Measurements from ENCODE around the gene MRPL12.
A peak's percentile ranks its signal among the peaks of the same experiment; 100 is the strongest.

MRPL12 gene

DNA sequence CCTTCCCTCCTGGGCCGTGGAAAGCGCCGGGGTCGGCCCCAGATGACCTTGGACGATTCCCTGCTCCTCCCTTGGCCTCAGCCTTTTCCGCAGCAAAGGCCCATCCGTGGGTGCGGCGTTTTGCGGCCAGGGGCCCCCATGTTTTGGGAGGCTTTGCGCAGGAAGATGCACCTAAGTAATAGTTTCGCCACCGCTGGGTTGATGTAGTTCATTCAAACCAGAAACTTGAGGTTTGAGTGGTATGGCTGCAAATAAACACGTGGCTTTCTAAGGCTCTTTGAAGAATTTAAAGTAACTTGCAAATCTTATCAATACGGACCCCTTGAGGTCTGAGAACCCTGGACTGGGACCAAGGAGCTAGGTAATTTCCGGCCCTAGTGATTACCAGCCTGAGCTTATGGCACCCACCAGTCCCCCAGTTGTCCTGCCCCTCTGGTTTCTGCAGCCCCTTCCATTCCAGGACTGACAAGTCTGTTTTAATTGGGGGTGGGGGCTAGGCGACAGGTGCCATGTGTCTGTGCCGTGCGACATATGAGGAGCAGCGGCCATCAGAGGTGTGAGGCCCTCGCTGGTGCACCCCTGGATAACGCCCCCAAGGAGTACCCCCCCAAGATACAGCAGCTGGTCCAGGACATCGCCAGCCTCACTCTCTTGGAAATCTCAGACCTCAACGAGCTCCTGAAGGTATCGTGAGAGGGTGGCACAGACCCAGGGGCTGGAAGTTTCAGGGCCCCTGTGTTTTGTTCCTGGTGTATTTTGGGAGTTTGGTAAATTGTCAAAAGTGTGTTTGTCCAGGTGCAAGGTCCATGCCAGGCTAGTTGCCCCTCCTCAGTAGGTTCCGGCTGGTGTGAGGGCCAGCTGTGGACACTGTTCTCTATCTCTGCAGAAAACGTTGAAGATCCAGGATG, 834 bp downstream of the MRPL12 start:
- no peak for DNase-seq

DNA sequence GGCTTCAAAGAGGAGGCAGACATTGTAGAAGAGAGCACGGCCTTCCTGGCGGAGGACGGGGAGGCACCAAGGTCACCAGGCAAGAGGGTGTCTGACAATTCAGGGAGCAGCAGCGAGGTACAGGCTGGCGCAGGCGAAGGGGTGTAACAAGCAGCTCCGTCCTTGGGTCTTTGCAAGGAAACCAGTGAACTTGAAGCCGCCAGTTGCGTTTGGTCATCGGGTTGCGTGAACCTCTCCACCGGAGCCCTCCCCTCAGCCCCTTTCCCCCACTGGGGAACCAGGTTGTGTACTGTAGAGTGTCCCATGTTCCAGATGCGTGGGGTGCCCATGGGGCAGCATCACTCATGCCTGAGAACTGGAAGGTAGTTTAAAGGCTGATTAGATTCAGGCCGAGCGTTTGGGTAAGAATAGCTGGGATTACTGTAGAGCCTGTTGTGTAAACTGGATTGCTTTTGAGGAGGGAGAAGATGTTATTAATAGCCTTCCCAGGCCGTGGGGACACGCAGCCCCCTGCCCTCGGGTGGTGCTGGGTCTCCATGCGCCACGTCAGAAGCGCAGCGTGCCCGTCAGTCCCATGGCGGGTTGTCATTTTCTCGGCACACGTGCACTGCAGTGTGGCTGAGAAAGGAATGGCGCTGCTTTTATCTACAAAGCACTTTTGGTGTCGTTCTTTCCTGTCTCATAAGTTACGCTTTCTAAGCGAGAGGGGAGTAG, 2.5 kb downstream of the MRPL12 start:
- no peak for DNase-seq

GRCh38 chr17:81706232-81706611, 3.1 kb downstream of the MRPL12 start:
- DNase-seq = no peak

DNA sequence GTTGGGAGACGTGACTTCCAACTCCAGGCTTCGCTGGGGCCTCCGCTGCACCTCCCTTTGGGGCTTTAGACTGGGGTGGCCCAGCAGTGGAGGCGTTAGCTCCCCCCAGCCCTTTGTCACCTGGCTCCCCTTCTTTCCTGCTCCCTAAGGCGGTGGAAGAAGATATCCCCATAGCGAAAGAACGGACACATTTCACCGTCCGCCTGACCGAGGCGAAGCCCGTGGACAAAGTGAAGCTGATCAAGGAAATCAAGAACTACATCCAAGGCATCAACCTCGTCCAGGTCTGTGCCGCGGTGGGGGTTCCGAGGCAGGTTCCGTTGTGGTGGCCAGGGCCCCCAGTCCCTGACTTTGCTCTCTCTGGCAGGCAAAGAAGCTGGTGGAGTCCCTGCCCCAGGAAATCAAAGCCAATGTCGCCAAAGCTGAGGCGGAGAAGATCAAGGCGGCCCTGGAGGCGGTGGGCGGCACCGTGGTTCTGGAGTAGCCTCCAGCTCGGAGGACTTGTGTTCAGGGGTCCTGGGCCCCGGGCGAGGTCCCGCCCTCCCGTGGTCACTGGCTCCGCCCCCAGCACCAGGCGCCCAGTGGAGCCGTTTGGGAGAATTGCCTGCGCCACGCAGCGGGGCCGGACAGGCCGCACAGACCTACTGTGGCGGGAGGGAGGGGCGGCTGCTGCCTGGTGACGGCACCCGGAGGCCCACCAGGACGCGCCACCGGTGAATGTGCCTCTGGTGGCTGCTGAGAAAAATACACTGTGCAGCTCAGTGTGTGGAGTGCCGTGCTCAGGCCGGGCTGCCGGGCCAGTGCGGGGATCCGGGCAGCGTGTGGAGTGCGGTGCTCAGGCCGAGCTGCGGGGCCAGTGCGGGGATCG, 3.8 kb downstream of the MRPL12 start:
- DNase-seq = no peak

DNA sequence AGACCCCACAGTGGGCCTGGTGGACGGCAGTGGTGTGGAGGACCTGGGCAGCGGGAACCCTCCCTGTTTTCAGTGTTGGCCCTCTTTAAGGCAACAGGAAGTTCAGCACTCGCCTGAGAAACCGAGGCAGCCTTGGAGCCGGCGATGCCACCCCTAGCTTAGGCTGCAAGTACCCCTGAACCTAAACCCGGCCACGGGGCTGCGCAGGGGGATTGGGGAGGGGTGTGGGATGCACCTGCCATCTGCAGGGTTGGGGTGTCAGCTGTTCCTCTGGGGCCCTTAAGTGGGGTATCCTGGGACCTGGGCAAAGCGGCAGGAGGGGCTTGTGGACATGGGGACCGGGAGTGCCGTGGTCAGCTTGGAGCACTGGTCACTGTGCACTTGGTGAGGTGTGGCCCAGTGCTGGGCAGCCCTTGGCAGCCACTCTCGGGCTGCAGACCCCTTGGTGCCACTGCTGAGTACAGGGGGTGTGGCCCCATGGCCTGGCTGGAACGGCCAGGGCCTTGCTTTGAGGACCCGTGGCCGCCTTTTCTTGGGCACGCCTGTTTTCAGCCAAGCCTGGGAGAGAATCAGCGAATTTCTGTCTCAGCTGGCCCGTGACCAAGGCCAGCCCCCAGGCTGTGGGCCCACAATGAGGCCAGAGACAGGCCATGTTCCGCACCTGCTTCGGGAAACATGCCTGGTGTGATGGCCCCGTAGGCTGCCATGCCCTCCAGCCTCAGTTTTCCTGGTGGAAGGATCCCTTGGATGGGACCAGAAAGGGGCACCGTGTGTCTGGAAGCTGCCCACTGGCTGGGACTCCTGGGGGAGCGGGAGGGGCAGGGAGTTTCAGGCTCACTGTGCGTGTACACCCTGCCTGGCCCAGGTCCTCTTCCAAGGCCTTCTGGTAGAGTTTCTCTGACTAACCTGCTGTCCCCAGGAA, 4.8 kb downstream of the MRPL12 start:
- no peak for DNase-seq

- no peak for DNase-seq
Observed at GRCh38 chr17:81708739-81709185, 5.6 kb downstream of the MRPL12 start.

- DNase-seq = no peak
Observed at GRCh38 chr17:81710514-81711308, 7.5 kb downstream of the MRPL12 start.

DNA sequence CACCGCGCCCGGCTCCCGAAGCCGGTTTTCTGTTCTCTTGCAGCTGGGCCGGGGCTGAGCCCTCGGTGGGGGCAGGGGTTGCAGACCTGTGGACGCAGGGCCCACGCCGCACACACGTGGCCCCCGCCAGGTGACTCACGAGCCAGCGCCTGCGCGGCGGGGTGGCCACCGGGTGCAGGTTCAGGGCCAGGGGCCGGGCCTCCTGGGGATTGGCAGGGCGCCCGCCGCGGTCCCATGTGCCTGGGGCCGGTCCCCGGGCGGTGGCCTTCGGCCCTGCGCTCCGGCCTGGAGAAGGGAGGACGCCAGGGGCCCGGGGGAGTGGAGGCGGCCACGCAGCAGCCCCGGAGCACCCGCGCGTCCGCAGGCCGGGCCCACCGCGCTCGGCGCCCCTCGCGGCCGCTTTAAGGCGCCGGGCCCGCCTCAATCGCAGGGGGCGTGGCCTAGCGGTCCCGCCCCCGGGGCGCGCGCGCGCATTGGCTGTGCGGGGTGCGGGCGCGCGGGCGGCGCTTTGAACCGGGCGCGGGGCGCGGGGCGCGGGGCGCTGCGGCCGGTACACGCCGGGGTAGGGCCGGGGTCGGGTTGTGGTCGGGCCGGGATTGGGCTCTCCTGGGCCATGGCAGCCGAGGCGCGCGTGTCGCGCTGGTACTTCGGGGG, 8.8 kb downstream of the MRPL12 start, which contains the start of gene SLC25A10:
Gene SLC25A10 (plus strand): TSS at position 471 of the 654 bp plus-strand sequence. CDS start 143 bp downstream, at position 614.
- DNase-seq = peak; percentile 85

GRCh38 chr17:81712468-81713003, 9.4 kb downstream of the MRPL12 start:
- no peak for DNase-seq

- DNase-seq = no peak
Observed at GRCh38 chr17:81713004-81713555, 9.9 kb downstream of the MRPL12 start.

DNA sequence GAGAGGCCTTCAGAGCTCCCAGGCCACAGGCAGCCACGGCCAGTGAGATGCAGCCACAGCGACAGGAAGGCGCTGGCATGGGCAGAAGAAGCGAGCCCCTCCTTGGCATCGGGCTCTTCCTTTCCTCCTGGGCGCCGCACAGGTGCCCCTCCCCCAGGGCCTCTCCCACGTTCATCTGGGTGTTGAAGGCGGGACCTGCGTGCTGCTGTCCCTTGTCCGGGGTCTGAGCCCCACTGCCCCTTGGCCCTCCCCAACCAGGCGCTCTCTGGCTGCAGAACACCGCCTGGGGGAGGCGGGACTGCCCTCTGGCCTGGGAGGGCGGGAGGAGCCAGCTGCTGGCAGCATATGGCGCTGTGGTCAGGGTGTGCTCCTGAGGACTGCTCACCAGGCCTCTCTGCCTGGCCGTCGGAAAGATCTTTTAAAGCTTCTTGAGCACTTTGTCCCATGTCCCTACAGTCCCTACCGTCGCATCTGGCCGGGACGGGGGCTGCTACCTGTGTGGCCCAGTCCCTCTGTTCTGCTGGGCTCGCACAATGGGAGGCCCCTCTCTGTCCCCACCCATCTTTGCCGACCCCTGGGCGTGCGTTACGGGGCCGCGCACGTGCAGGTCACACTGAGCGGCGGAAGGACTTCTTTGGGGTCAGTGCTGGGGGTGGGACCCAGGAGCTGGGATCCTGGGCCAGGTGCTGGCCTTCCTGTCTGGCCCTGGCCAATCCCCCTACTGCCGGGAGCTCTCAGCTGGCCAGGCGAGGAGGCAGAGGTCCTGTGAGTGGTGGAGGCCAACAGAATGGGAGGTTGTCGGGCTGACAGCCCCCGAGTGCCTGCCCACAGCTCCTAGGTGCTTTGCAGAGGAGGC, 10.6 kb downstream of the MRPL12 start:
- no peak for DNase-seq

- no peak for DNase-seq
Observed at GRCh38 chr17:81714412-81715106, 11.4 kb downstream of the MRPL12 start.

- DNase-seq = no peak
Observed at GRCh38 chr17:81715107-81715871, 12.1 kb downstream of the MRPL12 start.

DNA sequence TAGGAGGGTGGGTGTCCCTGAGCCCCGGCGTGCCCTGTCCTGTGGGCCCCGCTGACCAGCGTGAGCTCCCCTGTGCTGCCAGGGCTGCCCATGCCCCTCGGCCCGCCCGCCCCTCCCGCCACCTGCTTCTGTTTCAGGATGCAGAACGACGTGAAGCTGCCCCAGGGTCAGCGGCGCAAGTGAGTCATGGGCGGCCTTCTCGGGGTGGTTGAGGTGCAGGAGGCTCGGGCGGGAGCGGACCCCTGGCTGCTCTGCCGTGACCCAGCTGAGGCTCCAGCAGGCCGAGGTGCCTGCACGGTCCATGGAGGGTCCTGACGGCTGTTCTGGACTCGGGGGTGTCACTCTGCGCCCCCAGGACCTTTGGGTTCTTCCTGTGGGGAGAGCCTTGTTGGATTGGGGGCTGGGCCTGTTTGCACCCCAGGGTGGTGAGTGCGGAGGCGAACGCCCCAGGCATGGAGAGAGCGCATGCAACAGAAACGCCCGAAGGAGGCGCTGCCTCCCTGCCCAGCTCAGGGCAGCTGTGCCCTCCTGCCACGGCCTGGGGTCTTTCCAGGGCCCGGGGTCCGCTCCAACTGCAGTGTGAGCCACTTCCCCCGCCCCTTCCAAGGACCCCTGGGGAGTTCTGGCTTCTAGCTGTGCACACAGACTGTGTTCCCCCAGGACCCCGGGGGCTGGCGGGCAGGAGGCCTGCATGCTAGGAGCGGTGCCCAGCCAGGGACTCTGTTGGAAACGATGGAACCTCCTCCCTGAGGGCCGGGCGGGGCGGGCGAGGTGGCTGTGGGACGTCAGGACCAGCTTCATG, 12.9 kb downstream of the MRPL12 start:
- DNase-seq = no peak

GRCh38 chr17:81716674-81716996, 13.5 kb downstream of the MRPL12 start:
- no peak for DNase-seq

GRCh38 chr17:81717049-81717765, 14.0 kb downstream of the MRPL12 start:
- DNase-seq = no peak
